ENCODE results near the gene KLHL24.

DNA sequence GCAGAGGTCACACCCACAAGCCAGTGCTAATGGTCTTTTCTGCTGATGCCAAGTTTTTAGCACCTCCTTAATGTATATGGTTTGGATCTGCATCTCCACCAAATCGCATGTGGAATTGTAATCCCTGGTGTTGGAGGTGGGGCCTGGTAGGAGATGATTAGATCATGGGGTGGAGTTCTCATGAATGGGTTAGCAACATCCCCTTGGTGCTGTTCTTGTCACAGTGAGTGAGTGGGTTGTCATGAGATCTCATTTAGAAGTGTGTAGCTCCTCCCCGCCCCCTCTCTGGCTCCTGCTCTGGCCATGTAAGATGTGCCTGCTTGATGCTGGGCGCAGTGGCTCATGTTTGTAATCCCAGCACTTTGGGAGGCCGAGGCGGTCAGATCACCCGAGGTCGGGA lies 42.6 kb upstream of the KLHL24 start:
- TF ChIP-seq EZH2 (IDR thresholded peaks at IDR 0.05; ENCODE audit: borderline replicate concordance, low read length) = no peak
- TF ChIP-seq, protein P1, sequence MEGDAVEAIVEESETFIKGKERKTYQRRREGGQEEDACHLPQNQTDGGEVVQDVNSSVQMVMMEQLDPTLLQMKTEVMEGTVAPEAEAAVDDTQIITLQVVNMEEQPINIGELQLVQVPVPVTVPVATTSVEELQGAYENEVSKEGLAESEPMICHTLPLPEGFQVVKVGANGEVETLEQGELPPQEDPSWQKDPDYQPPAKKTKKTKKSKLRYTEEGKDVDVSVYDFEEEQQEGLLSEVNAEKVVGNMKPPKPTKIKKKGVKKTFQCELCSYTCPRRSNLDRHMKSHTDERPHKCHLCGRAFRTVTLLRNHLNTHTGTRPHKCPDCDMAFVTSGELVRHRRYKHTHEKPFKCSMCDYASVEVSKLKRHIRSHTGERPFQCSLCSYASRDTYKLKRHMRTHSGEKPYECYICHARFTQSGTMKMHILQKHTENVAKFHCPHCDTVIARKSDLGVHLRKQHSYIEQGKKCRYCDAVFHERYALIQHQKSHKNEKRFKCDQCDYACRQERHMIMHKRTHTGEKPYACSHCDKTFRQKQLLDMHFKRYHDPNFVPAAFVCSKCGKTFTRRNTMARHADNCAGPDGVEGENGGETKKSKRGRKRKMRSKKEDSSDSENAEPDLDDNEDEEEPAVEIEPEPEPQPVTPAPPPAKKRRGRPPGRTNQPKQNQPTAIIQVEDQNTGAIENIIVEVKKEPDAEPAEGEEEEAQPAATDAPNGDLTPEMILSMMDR (conservative IDR thresholded peaks at IDR 0.05 in 1 of 2, IDR thresholded peaks at IDR 0.05 in 1 of 2; ENCODE audit: extremely low read depth in 1 of 2, insufficient read depth in 1 of 2, low read depth in 1 of 2, low read length in 2 of 2) = no peak

Measured in mammary epithelial cell (primary cell).